ENCODE measurements around the gene ZNF891.

The ZNF891 gene

DNA sequence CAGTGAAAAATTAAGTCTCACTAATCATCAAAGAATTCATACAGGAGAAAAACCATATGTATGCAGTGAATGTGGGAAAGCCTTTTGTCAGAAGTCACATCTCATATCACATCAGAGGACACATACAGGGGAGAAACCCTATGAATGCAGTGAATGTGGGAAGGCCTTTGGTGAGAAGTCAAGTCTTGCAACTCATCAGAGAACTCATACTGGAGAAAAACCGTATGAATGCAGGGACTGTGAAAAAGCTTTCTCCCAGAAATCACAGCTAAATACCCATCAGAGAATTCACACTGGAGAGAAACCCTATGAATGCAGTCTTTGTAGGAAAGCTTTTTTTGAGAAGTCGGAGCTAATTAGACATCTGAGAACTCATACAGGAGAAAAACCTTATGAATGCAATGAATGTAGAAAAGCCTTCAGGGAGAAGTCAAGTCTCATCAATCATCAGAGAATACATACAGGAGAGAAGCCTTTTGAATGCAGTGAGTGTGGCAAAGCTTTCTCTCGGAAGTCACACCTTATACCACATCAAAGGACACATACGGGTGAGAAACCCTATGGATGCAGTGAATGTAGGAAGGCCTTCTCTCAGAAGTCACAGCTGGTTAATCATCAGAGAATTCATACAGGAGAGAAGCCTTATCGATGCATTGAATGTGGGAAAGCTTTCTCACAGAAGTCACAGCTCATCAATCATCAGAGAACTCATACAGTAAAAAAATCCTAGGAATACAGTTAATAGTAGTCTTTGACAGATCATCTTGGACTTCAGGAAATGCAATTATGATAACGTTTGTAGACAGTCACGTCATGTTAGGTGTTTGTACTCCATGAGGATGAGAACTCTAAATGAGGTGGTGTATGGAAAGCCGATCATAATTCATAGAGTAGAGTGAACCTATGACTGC lies 71.6 kb downstream of the ZNF891 start:
- DNase-seq = no peak

DNA sequence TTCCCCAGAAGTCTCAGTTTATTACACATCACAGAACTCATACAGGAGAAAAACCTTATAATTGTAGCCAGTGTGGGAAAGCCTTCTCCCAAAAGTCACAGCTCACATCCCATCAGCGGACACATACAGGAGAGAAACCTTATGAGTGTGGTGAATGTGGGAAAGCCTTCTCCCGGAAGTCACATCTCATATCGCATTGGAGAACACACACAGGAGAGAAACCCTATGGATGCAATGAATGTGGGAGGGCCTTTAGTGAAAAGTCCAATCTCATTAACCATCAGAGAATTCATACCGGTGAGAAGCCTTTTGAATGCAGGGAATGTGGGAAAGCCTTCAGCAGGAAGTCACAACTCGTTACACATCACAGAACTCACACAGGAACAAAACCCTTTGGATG lies 72.6 kb downstream of the ZNF891 start:
- DNase-seq = no peak

All from stimulated activated CD4-positive, alpha-beta T cell treated with anti-CD3 and anti-CD28 coated beads, Interleukin-1b, Interleukin-23, amount 100 ng/mL, for 48 hours (primary cell).